Kidney epithelial cell (primary cell): Measurements from ENCODE around the gene ACER1. TPM values are rescaled to one million over a fixed set of nuclear protein-coding genes. Genes with fewer than 3 reads are reported as not detected.

Experiments used
- DNase-seq: peaks from one replicate; pipeline ENCODE4 v3.0.0-alpha.2; 2010; ENCODE audit warnings: low read depth
- H3K27me3 ChIP-seq: 2 replicates; pipeline ENCODE4 v1.6.0; 2011; ENCODE audit warnings: low read length; ENCODE audit not compliant: control insufficient read depth, insufficient read depth
- H3K36me3 ChIP-seq: 2 replicates; pipeline ENCODE4 v1.5.1; 2011; ENCODE audit warnings: low read length; ENCODE audit not compliant: control insufficient read depth, insufficient read depth
- H3K4me3 ChIP-seq: 2 replicates; pipeline ENCODE4 v1.5.1; 2011; ENCODE audit warnings: low read depth, mild to moderate bottlenecking, control low read depth, low read length
- total RNA-seq: library from RNA; depleted of rRNA; stranded (reverse); fragments of >200 nt; gene quantifications from 2 replicates; pipeline ENCODE4 v1.2.3, GENCODE V29; 2015
- TF ChIP-seq, protein P1 (sequence below): IDR thresholded peaks from 2 replicates; pipeline ENCODE4 v1.5.1; 2011; ENCODE audit warnings: mild to moderate bottlenecking, moderate library complexity, low read length, control low read depth, inconsistent platforms; ENCODE audit not compliant: insufficient read depth, poor library complexity, severe bottlenecking

ACER1 gene
- total RNA-seq, 1 donor from 2014 or later = not detected

DNA sequence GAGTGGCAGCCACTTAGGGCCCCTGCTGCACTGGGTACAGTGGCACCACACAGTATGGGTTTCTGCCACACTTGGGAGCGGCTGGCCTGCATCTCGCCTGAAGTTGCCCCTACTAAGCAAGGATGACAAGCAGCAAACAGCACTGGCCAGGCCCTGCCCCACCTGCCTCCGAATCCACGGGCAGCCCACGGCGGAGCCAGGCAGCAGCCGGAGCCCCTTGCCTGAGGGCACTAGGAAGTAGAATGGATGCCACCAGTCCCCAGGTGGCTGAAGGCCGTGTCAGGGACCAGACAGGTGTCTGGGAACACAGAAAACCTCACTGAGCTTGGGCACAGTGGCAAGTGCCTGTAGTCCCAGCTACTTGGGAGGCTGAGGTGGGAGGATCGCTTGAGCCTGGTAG lies 73.0 kb downstream of the ACER1 start:
- Histone ChIP-seq H3K36me3 (peaks cover 5% of the 10 kb centered on the region), H3K4me3 (no peak overlapping the region), H3K27me3 (no peaks in the 10 kb centered on the region)
- TF ChIP-seq, protein P1, sequence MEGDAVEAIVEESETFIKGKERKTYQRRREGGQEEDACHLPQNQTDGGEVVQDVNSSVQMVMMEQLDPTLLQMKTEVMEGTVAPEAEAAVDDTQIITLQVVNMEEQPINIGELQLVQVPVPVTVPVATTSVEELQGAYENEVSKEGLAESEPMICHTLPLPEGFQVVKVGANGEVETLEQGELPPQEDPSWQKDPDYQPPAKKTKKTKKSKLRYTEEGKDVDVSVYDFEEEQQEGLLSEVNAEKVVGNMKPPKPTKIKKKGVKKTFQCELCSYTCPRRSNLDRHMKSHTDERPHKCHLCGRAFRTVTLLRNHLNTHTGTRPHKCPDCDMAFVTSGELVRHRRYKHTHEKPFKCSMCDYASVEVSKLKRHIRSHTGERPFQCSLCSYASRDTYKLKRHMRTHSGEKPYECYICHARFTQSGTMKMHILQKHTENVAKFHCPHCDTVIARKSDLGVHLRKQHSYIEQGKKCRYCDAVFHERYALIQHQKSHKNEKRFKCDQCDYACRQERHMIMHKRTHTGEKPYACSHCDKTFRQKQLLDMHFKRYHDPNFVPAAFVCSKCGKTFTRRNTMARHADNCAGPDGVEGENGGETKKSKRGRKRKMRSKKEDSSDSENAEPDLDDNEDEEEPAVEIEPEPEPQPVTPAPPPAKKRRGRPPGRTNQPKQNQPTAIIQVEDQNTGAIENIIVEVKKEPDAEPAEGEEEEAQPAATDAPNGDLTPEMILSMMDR = no peak
- DNase-seq = no peak

DNA sequence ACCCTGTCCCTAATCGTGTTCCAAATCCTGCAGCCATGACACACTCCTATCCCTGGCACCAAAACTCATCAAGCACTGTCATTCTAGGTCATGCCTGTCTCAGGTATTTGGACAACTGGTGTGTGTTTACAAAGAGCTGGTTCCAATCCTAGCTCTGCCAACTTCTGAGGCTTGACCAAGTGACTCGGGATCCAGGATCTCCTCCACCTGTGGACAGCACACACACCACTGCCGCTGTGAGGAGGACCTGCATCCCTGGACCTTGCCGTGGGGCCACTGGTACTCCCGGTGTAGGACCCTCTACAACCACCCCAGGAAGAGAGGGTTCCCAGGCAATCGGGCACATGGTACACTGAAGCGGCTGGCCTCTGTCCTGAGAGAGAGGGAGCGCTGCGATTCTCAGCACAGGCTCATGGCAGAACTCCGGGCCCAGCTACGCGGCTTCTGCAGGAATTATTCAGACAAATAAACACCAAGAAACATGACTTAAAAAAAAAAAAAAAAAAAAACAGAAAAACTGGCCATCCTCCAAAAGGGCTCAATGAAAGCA lies 74.0 kb downstream of the ACER1 start:
- H3K36me3 ChIP-seq = peaks cover 5% of the 10 kb centered on the region
- TF ChIP-seq, protein P1 = no peak
- H3K27me3 ChIP-seq = no peaks in the 10 kb centered on the region
- DNase-seq = no peak
- no peak overlapping the region for H3K4me3 ChIP-seq

DNA sequence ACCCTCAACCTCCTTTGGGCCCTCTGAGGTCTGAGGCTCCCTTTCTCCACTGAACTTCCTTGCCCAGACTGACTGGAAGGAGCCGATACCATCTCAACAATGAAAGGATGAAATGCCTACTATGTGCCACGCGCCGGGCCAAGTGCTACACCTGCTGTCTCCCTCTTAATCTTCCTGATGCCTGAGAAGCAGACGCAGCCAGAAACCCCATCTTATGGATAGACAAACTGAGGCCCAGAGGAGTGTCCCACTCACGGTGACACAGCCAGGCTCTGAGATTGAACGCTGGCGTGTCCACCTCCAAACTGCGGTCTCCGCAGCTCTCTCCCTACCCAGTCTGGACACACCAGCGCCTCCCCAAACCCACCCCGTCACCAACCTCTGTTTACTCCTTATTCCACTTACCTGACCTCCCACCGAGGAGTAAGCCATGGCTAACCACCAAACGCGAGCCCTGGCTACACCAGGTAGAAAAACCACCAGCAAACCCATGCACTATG lies 74.5 kb downstream of the ACER1 start:
- no peak overlapping the region for H3K4me3 ChIP-seq
- H3K27me3 ChIP-seq = no peaks in the 10 kb centered on the region
- H3K36me3 ChIP-seq = peaks cover 5% of the 10 kb centered on the region
- DNase-seq = no peak
- TF ChIP-seq, protein P1 = no peak

Other genes with a start within 250 kb of the ACER1 start
- 4.5 and 6.5 TPM in 2 replicates for gene RFX2, start 223.1 kb downstream of the ACER1 start, total RNA-seq
- gene ACSBG2, start 197.9 kb downstream of the ACER1 start, total RNA-seq = not detected in 2 replicates
- 23.1 and 27.6 TPM in 2 replicates for gene MLLT1, start 53.6 kb downstream of the ACER1 start, total RNA-seq
- gene CLPP, start 27.9 kb upstream of the ACER1 start, total RNA-seq = 137 and 142 TPM in 2 replicates
- gene ALKBH7, start 39.2 kb upstream of the ACER1 start, total RNA-seq = 55.1 and 69.7 TPM in 2 replicates
- 1.5 TPM in 2 replicates for gene PSPN, start 42.3 kb upstream of the ACER1 start, total RNA-seq
- gene GTF2F1, start 59.6 kb upstream of the ACER1 start, total RNA-seq = 48.7 and 51.3 TPM in 2 replicates
- 175 and 211 TPM in 2 replicates for gene KHSRP, start 91.2 kb upstream of the ACER1 start, total RNA-seq
- gene SLC25A41, start 100.2 kb upstream of the ACER1 start, total RNA-seq = not detected in 2 replicates
- 68.6 and 87.7 TPM in 2 replicates for gene SLC25A23, start 126.2 kb upstream of the ACER1 start, total RNA-seq
- gene CRB3, start 130.7 kb upstream of the ACER1 start, total RNA-seq = 84.5 and 87.8 TPM in 2 replicates
- gene DENND1C, start 148.2 kb upstream of the ACER1 start, total RNA-seq = 1.6 and 4.6 TPM in 2 replicates
- gene TUBB4A, start 168.7 kb upstream of the ACER1 start, total RNA-seq = 1.3 and 4.0 TPM in 2 replicates
- 8.9 and 12.3 TPM in 2 replicates for gene TNFSF9, start 197.4 kb upstream of the ACER1 start, total RNA-seq